RWPE2 (cell line): ENCODE data around the gene TENT5A.

Experiments
- ATAC-seq: fragments of 200-7000 bp; cut with Tn5 transposase; 3 replicates; pipeline ENCODE4 v1.9.1; 2021; ENCODE audit warnings: low read depth
- DNase-seq: peaks from one replicate; pipeline ENCODE4 v3.0.0-alpha.2; 2020; ENCODE audit warnings: low spot score
- H3K27ac ChIP-seq: fragments of 450-650 bp; 2 replicates; pipeline ENCODE4 v1.5.1; 2017; ENCODE audit warnings: mild to moderate bottlenecking; ENCODE audit not compliant: poor library complexity, severe bottlenecking
- H3K27me3 ChIP-seq: fragments of 250-450 bp; sonication (Bioruptor Pico); 2 replicates; pipeline ENCODE4 v1.5.1; 2021; ENCODE audit warnings: mild to moderate bottlenecking, moderate library complexity; ENCODE audit not compliant: insufficient read depth, poor library complexity, severe bottlenecking
- H3K36me3 ChIP-seq: fragments of 250-450 bp; sonication (Bioruptor Pico); 2 replicates; pipeline ENCODE4 v1.5.1; 2020; ENCODE audit warnings: low read depth, mild to moderate bottlenecking, moderate library complexity
- H3K4me1 ChIP-seq: fragments of 250-450 bp; sonication (Bioruptor Pico); 2 replicates; pipeline ENCODE4 v1.5.1; 2021; ENCODE audit warnings: mild to moderate bottlenecking, moderate library complexity; ENCODE audit not compliant: insufficient read depth, poor library complexity, severe bottlenecking
- H3K4me3 ChIP-seq: fragments of 250-450 bp; sonication (Bioruptor Pico); 2 replicates; pipeline ENCODE4 v1.5.1; 2021; ENCODE audit warnings: mild to moderate bottlenecking, moderate library complexity; ENCODE audit not compliant: severe bottlenecking
- H3K9me3 ChIP-seq: fragments of 250-450 bp; sonication (Bioruptor Pico); 2 replicates; pipeline ENCODE4 v1.5.1; 2021; ENCODE audit warnings: mild to moderate bottlenecking, moderate library complexity; ENCODE audit not compliant: severe bottlenecking
- CTCF ChIP-seq: fragments of 450-650 bp; IDR thresholded peaks from one replicate; pipeline ENCODE4 v1.5.1; 2017; ENCODE audit warnings: mild to moderate bottlenecking, moderate library complexity; ENCODE audit not compliant: poor library complexity, severe bottlenecking

Gene TENT5A

DNA sequence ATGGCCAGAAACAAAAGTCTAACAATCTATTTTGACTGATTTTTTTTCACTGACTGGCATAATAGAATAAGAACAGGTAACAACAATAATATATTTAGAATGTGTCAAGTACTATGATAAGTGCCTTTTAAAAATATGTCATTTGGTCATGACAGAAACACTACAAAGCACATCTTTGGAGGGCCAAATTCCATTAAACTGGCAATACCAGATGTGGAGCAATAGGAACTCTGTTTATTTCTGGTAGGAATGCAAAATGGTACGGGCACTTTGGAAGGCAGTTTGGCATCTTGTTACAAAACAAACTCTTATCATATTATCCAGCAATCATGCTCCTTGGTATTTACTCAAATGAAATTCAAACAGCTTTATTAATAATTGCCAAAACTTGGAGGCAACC lies 39.3 kb downstream of the TENT5A start:
- Histone ChIP-seq H3K9me3 (no peaks in the 10 kb centered on the region), H3K27me3 (no peaks in the 10 kb centered on the region), H3K36me3 (no peaks in the 10 kb centered on the region), H3K4me3 (no peak overlapping the region), H3K27ac (no peak overlapping the region), H3K4me1 (no peaks in the 10 kb centered on the region)
- DNase-seq (no peak), ATAC-seq (no peak)
- TF ChIP-seq CTCF: no peak

DNA sequence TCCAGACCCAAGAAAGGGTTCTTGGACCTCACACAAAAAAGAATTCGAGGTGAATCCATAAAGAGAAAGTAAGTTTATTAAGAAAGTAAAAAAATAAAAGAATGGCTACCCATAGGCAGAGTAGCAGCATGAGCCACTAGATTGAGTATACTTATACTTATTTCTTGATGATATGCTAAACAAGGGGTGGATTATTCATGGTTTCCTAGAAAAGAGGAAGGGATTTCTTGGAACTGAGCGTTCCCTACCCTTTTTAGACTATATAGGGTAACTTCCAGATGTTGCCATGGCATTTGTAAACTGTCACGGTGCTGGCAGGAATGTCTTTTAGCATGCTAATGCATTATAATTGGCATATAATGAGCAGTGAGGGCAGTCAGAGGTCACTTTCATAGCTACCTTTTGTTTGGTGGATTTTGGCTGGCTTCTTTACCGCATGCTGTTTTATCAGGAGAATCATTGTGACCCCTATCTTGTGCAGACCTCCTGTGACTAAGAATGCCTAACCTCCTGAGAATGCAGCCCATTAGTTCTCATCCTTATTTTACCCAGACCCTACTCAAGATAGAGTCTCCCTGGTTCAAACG lies 44.3 kb downstream of the TENT5A start:
- Histone ChIP-seq H3K27me3 (no peaks in the 10 kb centered on the region), H3K36me3 (no peaks in the 10 kb centered on the region), H3K4me3 (no peak overlapping the region), H3K27ac (no peak overlapping the region), H3K4me1 (no peaks in the 10 kb centered on the region), H3K9me3 (no peaks in the 10 kb centered on the region)
- DNase-seq (no peak), ATAC-seq (no peak)
- no peak for TF ChIP-seq CTCF

DNA sequence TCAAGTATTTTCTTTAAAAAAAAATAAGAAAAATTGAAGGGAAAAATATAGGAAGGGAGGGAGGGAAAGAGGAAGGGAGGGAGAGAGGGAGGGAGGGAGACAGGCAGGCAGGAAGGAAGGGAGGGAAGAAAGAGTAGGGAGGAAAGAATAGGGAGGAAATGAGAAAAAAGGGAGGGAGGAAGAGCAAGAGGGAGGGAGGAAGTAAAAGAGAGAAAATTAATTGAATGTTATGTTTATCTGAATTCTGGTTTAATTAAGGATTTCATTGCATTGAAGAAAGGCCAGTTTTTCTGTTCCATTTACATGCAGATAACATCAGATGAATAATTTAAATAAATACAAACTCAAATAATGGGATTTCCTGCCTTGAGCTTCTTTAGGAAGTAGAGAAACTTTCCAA lies 47.8 kb downstream of the TENT5A start:
- no peak overlapping the region for H3K4me3 ChIP-seq
- no peaks in the 10 kb centered on the region for H3K9me3 ChIP-seq
- no peak overlapping the region for H3K27ac ChIP-seq
- DNase-seq (no peak), ATAC-seq (no peak)
- no peaks in the 10 kb centered on the region for H3K27me3 ChIP-seq
- TF ChIP-seq CTCF: no peak
- no peaks in the 10 kb centered on the region for H3K4me1 ChIP-seq
- H3K36me3 ChIP-seq: no peaks in the 10 kb centered on the region

GRCh38 chr6:81700414-81700813 lies 52.1 kb downstream of the TENT5A start:
- DNase-seq (no peak), ATAC-seq (no peak)
- Histone ChIP-seq H3K36me3 (no peaks in the 10 kb centered on the region), H3K27ac (no peak overlapping the region), H3K4me3 (no peak overlapping the region), H3K27me3 (no peaks in the 10 kb centered on the region), H3K4me1 (no peaks in the 10 kb centered on the region), H3K9me3 (no peaks in the 10 kb centered on the region)
- no peak for TF ChIP-seq CTCF

DNA sequence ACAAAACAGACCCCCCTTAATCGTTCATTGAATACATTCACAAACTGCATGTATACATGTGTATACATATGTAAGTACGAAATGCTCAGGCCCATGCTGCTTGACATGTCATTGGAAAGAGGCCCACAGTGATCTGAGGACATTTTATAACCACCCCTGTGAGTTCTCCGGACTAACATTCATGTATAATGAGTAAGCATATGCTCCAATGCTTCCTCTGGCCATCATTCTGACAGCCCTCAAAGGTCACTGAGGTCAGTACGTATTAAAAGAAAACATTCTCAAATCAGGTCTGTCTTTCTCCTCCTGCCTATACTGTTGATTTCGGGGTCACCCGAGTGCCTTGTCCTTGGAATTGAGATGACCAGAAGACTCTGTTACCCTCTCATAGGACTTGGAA lies 54.9 kb downstream of the TENT5A start:
- TF ChIP-seq CTCF: no peak
- Histone ChIP-seq H3K9me3 (no peaks in the 10 kb centered on the region), H3K36me3 (no peaks in the 10 kb centered on the region), H3K4me3 (no peak overlapping the region), H3K27ac (no peak overlapping the region), H3K4me1 (no peaks in the 10 kb centered on the region), H3K27me3 (no peaks in the 10 kb centered on the region)
- ATAC-seq: no peak
- DNase-seq: no peak
